Stimulated activated CD4-positive, alpha-beta T cell treated with anti-CD3 and anti-CD28 coated beads, Interleukin-1b, Interleukin-23, amount 100 ng/mL, for 4 hours (primary cell): Measurements from ENCODE around the gene PIAS4.

Source experiments
- DNase-seq, 2 donors: peaks; one replicate each; pipeline ENCODE4 v3.0.0-alpha.2; 2020; ENCODE audit warnings: low read depth in 2 of 2

PIAS4 gene

DNA sequence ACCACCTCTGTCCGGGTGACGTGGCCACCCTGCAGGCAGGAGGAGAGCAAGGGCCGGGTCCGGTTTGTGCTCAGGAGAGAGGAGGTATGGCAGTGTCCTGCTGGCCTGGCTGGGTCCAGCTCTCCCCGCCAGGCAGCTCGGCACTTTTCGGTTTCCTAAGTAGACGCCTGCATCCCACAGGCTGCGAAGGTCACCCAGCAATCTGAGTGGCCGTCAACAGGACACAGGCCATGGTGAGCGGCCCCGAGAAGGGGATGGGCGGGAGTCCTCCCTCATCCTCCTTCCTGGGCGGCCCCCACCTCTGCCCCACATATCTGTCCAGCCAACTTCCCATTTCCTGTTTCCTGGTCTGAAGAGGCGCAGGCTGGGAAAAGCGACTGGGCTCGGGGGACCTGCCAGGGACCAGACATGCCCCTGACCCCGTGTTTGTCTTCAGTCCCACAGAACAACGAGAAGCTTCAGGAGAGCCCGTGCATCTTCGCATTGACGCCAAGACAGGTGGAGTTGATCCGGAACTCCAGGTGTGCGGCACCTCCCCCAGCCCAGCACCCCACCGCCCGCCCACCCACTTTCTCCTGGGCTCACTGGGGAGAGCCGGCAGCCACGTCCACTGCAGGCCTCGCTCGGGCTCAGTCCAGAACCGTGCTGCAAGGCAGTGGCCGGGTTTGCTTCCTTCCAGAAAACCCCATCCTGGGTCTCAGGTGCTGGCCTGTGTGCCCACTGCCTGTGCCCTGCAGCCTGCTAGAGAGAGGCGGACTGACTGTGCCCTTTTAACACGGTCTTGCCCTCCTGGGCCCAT lies 16.3 kb downstream of the PIAS4 start:
- no peak for DNase-seq

DNA sequence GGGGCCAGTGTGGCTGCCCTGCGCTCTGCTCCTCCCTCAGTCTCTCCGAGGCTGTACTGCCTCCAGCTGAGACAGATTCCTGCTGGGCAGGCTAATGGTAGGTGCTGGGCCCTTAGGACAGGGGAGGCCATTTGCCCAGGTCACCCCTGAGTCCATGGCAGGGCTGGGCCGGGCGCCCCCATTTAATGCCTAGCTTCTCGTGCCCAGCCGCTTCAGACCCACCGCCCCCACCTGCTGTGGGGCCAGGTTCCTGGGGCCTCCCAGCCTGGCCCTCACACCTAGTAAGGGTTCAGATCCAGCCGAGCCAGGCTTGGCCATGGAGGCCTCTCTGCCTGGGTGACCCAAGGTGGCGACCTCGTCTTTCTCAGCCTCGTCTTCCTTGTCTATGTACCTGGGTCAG lies 17.8 kb downstream of the PIAS4 start:
- no peak for DNase-seq

DNA sequence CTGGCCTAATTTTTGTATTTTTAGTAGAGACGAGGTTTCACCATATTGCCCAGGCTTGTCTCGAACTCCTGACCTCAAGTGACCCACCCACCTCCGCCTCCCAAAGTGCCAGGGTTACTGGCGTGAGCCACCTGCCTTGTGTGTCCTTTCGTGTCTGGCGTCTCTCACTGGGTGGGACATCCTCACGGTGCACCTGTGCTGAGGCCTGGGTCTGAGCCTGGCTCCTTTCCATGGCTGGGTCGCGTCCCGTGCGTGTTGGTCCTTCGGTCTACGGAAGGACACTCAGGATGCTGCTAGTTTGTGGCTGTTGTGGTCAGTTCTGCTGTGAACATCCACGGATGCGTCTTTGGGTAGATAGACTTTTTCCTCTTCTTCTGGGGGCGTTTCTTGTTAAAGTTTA lies 19.6 kb downstream of the PIAS4 start:
- DNase-seq = no peak

DNA sequence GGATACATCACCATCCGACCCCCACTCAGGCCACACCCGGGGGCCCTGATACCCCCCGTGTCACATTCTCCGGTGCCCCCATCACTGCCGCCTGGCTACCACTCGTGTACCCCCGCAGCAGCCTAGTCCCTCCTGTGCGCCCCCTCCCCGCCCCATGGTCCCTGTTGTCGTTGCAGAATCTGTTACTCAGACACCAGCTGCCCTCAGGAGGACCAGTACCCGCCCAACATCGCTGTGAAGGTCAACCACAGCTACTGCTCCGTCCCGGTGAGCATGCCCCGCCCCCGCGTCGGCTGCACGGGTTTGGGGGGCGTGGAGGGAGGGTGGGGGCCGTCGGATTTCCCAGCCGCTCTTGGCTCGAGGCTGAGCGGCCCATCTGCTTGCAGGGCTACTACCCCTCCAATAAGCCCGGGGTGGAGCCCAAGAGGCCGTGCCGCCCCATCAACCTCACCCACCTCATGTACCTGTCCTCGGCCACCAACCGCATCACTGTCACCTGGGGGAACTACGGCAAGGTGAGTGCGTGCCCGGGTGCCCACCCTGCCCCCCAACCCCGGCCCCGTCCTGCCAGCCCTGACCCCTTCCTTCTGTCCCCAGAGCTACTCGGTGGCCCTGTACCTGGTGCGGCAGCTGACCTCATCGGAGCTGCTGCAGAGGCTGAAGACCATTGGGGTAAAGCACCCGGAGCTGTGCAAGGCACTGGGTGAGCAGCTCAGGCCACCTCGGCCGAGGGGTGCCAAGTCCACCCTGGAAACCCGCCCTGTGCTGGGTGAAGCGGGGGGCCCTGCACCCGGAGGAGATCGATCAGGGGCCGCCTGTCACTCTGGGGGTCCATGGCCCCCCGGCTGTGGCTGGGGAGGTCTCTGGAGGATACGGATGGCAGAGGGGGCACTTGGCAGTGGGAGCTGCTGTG lies 21.1 kb downstream of the PIAS4 start:
- no peak for DNase-seq

DNA sequence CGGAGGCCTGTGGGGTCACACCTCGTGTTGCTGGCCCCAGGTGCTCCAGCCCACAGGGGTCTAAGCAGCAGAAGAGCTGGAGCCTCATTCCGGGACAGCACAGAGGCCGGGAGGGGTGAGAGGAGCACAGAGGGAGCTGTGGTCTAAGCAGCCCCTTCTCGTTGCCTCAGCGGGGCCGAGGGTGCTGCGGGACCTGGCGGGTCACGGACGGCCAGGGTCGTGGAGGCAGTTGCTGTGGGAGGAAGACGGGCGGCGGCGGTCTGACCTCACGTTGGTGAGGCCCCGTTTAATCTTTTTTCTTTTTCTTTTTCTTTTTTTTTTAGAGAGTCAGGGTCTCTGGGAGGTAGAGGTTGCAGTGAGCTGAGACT lies 21.7 kb downstream of the PIAS4 start:
- no peak for DNase-seq

DNA sequence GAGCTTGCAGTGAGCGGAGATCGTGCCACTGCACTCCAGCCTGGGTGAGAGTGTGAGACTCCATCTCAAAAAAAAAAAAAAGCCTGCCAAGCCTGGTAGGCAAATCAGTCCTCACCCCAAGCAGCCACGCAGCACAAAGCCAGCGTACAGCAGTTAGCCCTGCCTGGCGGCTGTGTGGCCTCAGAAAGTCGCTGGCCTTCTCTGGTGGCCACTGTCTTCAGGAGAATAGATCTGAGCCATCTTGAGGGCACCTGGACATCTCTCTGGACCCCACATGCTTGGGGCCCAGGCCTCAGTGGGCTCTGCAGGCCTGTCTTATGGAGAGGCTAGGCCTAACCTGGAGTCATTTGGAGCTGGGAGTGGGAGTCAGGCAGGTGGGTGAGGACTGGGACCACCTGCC lies 23.0 kb downstream of the PIAS4 start:
- DNase-seq = no peak

DNA sequence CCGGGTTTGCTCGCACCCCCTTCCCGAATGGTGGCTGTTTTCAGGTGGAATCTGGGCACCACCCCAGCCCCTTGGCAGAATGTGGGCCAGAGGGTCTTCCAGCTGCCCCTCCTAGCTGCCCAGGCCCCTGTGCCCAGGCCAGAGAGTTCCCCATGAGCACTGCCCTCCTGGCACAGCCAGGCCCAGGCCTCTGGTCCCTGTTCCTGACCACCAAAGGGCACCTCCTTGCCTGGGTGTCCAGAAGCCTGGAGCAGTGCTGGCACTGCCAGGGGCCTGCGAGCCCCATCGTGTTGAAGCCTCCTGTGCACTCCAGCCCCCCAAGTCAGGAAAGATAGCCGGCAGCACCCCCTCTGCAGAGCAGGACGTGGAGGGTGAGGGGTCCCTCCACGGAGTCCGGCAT lies 23.4 kb downstream of the PIAS4 start:
- DNase-seq = no peak

DNA sequence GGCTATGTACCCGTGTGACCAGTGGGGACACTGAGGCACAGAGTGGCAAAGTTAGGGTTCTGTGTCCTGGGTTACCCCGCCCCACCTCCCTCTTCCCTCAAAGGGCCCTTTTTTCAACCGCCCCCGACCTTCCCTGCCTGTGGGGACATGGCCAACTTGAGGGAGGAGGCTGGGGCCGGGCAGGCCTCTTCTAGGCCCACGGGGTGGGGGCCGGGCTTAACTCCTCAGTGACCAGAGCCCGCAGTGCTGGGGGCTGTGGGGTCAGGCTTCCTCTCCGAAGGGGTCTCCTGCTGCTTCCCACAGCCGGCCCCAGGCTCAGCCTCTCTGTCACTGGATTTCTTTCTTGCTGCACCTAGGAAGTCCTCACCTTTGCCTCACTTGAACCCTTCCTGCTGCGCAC lies 23.9 kb downstream of the PIAS4 start:
- no peak for DNase-seq

DNA sequence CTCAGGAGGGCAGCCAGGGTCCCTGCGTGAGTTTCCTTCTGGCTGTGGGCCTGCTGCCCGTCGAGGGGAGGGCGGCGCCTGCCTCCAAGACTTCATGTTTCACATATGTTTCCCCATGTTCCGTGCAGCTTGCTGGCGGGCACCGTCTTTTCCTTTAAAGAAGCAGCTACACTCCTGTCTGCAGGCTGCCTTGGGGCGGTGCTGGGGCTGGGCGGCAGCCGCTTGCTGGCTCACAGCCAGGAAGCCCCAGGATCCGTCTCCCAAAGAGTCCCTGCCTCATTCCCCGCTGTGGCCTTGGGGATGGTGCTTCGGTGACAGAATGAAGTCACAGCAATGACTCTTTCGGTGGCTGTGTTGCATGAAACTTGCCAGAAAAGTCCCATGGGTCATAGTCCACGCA lies 24.9 kb downstream of the PIAS4 start:
- DNase-seq = no peak

DNA sequence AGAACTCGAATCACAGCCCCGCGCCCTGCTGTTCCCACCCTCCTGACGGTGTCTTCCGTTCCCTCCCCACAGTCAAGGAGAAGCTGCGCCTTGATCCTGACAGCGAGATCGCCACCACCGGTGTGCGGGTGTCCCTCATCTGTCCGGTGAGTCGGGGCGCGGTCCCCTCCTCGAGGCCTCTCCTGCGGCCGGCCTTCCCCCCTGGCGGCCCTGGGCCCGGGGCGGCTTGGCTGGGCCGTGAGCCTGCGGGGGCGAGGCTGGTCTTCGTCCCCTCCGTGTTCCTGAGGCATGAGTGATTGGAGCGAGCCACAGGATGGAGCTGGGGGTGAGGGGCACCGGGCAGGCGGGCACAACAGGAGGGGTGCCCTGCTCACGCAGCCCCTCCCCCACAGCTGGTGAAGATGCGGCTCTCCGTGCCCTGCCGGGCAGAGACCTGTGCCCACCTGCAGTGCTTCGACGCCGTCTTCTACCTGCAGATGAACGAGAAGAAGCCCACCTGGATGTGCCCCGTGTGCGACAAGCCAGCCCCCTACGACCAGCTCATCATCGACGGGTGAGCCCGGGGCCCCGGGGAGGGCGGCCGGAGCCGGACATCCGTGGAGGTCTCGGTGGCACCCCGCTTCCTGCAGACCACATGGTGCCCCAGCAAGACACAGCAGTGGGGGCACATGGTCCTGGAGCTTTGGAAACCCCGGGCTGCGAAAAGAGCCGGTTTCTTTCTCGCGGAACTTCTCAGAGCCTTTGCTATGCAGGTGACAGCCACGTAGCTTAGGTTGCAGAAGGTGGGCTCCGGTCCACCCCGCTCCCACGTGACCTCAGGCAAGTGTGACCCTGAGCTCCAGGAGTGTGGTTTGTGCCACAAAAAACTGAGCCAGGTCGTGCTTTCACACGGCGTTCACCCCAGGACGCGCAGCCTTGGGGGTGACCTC lies 25.8 kb downstream of the PIAS4 start:
- no peak for DNase-seq

DNA sequence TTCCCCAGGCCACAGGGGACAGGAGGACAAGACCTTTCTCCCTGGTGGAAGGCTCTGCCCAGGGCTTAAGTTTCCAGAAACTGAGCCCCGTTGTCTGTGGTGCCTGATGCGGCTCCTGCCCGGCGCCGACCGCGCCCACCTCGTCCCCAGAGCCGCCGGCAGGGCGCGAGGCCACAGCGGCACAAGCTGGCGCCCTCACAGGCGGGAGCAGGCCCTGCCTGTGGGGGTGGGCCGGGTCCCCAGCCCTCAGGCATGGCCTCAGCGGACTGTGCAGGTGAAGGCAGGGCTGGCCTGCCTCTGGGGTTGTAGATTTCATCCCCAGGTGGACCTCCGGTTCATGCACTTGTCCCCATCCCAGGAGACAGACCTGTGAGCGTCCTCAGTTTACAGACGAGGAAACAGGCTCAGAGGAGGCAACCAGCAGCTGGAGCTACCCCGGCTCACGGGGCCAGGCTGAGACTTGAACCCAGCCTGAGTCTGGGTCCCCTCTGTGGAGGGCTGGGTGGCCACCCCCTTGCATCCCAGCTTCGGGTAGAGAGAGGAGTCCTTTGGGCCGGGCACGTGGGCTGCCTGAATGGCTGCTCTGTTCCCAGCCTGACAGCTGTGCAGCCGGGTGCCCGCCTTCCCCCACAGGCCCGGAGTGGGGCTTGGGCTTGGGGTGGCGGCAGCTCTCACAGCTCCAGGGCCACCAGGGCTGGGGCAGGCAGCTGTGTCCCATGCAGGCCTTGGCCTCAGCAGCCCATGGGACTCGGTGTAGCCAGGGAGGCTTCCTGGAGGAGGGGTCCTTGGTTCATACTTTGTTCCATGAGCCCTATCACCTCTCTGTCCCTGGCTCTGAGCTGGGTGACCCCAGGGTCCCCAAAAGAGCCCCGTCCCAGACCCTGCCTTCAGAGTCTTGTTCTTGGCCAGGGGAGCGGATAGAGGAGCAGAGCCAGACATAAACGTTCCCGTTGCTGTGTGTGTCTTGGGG lies 26.8 kb downstream of the PIAS4 start:
- no peak for DNase-seq

DNA sequence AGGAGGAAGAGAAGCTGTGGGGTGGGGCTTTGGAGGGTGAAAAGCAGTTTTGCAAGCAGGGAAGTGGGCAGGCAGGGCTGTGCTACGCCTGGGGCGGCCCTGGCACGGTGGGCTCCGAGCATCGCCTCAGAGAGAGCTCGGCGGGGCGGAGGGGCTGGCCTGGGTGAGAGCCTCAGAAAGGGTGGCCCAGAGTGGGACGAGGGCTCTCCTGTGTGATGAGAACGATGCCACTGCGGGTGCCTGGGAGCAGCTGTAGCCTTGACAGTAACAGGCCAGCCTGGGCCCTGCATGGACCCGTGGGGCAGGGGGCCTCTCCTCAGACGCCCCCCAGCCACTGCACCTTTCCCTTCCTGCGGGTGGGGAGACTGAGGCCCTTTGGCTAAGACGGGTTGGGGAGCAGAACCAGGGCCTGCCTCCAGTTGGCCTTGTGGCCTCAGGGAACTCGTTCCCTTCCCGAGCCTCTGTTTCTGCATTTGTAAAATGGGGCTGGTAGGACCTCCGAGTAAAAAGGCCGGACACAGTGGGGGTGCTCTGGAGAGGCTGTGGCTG lies 27.6 kb downstream of the PIAS4 start:
- DNase-seq = no peak

DNA sequence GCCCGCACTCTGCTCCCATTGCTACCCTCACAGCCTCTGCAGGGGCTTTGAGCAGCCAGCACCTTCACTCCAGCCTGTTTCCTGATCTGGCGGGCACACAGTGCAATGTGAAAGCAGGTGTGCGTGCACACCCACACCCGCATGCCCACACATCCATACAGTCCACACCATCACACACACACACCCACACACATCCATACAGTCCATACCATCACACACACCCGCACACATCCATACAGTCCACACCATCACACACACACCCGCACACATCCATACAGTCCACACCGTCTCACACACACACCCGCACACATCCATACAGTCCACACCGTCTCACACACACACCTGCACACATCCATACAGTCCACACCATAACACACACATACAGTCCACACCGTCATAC lies 28.0 kb downstream of the PIAS4 start:
- no peak for DNase-seq

DNA sequence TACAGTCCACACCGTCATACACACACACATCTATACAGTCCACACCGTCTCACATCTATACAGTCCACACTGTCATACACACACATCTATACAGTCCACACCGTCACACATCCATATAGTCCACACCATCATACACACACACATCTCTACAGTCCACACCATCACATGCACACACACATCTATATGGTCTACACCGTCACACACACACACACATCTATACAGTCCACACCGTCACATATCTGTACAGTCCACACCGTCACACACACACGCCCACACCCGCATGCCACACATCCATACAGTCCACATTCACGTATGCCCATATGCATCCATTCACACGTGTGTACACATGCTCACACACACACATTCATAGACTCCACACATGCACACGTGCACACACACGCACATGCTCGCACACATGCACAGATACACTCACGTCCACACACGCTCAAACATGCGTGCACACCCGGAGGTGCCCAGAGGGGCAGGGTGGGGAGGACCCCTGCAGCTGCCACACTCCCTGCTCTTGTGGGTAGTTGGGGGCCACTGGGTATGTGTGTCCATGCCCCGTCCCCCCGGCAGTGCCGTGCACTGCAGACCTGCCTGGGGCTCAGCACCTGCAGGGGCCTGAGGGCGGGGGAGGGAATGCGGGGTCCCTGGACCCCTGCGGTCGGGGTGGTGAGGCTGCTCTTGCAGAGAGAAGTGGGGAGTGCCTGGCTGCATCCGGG lies 29.2 kb downstream of the PIAS4 start:
- no peak for DNase-seq

DNA sequence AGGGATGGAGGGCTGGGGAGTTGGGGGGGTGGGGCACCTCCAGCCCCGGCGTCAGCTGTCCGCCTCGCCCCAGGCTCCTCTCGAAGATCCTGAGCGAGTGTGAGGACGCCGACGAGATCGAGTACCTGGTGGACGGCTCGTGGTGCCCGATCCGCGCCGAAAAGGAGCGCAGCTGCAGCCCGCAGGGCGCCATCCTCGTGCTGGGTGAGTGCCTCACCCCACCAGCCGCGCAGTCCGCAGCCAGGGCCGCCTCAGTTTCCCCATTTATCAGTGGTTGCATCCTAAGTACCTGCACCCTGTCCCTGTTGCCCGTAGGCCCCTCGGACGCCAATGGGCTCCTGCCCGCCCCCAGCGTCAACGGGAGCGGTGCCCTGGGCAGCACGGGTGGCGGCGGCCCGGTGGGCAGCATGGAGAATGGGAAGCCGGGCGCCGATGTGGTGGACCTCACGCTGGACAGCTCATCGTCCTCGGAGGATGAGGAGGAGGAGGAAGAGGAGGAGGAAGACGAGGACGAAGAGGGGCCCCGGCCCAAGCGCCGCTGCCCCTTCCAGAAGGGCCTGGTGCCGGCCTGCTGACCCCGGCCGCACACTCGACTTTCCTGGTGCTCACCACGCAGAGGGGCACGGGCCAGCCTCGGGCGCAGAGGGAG lies 29.9 kb downstream of the PIAS4 start:
- no peak for DNase-seq

DNA sequence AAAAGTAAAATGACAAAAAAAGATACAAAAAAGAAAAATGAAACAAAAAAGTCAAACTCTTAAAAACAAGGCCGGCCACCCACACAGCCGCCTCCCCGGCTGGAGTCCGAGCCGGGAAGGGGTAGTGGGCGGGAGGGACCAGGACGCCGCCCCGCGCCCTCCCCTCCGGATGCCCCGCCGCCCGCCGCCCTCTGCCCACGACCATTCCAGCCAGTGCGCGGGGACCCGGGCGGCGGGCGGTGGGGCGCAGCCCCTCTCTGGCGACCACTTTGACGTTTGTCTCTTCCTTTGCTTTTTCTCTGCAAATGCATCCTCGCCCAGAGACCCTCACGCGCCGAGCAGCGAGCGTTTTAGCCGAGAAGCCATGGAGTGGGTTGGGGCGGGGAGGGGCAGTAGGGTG lies 30.5 kb downstream of the PIAS4 start:
- no peak for DNase-seq

DNA sequence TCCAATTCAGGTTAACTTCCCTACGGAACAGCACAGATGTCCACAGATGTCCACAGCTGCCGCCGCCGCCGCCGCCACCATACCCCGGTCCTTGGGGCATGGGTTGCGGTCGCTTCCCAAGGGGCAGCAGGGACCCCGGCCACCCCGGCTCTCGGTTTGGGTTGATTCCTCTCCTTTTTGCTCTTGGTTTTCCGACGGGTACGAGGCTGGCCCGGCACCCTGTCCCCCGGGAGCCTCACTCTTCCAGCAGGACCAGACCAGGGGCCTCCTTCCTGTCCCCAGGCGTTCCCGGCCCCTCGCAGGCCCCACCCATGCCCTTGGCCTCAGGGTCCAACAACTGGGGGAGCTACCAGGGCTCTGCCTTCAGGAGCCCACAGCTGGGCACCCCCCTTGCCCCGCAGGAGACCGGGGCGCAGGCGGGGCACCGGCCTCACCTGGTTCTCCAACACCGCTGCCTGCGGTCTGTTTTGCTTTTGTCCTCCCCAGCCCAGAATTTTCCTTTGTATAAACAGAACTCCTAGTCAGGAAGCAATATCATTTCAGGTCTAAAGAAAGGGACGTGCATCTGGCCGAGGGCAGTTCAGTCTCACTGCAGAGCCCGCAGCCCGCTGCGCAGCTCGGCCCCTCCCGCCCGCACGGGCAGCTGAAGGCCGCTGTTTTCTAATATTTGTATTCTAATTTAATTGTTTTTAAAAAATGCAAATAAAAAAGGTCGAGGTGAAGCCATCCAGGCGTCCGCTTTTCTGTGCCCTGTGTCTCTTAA lies 31.3 kb downstream of the PIAS4 start:
- no peak for DNase-seq

DNA sequence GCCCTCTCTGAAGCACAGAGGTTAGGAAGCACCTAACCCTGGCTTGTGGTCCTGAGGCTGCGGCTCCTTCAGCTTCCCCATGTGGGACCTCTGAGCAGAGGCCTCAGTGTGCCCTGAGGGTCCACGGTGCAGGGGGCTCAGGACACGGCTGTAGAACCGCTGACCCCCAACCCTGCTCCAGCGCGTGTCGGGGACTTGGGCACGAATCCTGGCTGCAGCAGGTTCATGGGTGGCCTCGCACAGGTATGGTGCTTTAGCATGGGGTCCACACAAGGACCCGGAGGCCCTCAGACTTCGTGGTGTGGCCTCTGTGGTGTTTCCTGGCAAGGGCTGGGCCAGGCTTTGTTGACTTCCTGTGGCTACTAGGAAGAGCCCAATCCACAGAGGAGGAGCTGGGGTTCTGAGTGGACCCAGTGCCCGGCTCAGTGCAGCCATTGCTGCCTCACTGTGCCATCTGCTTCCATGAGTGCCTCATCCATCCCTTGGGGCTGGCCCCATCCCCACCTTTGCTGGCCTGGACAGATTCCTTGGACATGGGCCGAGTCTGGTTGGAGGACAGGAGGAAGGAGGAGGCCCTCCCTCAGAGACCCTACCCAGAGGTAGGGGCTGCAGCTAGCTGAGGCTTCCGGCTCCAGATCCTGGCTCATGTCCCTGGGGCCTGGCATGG lies 34.7 kb downstream of the PIAS4 start:
- DNase-seq = no peak
